Upper lobe of left lung (tissue), 6 donors: Measurements from ENCODE around the gene FIZ1. TPM values are rescaled to one million over a fixed set of nuclear protein-coding genes. Genes with fewer than 3 reads are reported as not detected.

Source experiments
- ATAC-seq, 2 donors: fragments of 200-7000 bp; cut with Tn5 transposase; one replicate each; pipeline ENCODE4 v1.9.1; 2022; ENCODE audit warnings: mild to moderate bottlenecking in 2 of 2, moderate library complexity in 2 of 2; ENCODE audit not compliant: low FRiP score in 2 of 2
- DNase-seq, 2 donors: peaks; one replicate each; pipeline ENCODE4 v3.0.0-alpha.2; 2019 to 2020
- H3K27ac ChIP-seq, 4 donors: fragments of 200-600 bp; sonication (generic); one replicate each; pipeline ENCODE4 v1.5.1; 2016 to 2019
- H3K27me3 ChIP-seq, 4 donors: fragments of 200-600 bp; sonication (generic); one replicate each; pipeline ENCODE4 v1.5.1; 2017 to 2019
- H3K36me3 ChIP-seq, 4 donors: fragments of 200-600 bp; sonication (generic); one replicate each; pipeline ENCODE4 v1.5.1; 2016 to 2019
- H3K4me1 ChIP-seq, 4 donors: fragments of 200-600 bp; sonication (generic); one replicate each; pipeline ENCODE4 v1.5.1; 2018 to 2019
- H3K4me3 ChIP-seq, 4 donors: fragments of 200-600 bp; sonication (generic); one replicate each; pipeline ENCODE4 v1.5.1; 2017 to 2019; ENCODE audit warnings: mild to moderate bottlenecking in 2 of 4, moderate library complexity in 1 of 4
- H3K9me3 ChIP-seq, 4 donors: fragments of 200-600 bp; sonication (generic); one replicate each; pipeline ENCODE4 v1.5.1; 2018 to 2019
- EP300 ChIP-seq, 4 donors: sonication (generic); formaldehyde crosslinking; IDR thresholded peaks; one replicate each; pipeline ENCODE4 v1.5.1; 2017; ENCODE audit warnings: antibody characterized with exemption in 4 of 4, control low read depth in 2 of 4
- POLR2A ChIP-seq, 4 donors: fragments of 450-650 bp; IDR thresholded peaks; one replicate each; pipeline ENCODE4 v1.5.1; 2016 to 2017; ENCODE audit warnings: antibody characterized with exemption in 4 of 4, mild to moderate bottlenecking in 2 of 4
- POLR2AphosphoS5 ChIP-seq, 2 donors: sonication (generic); formaldehyde crosslinking; IDR thresholded peaks; one replicate each; pipeline ENCODE4 v1.5.1; 2017; ENCODE audit warnings: antibody characterized with exemption in 2 of 2
- WGBS, 2 donors: methylation state at CpG; one replicate each; pipeline ENCODE4 v1.1.5; 2017 to 2018; 5-methylcytosine and 5-hydroxymethylcytosine counted together
- total RNA-seq, 6 donors: library from RNA; depleted of rRNA in 4 of 6; stranded (reverse); fragments of >200 nt in 4 of 6; gene quantifications; one replicate each; pipeline versions ENCODE4 v1.1.0 to v1.2.1, GENCODE V29; 2016 to 2021
- TF ChIP-seq, protein P1 (sequence below), 6 experiments: fragments of 450-650 bp in 4 of 6; fragments of 200-600 bp in 2 of 6; sonication (generic) in 2 of 6; IDR thresholded peaks; one replicate each; pipeline ENCODE4 v1.5.1; 2016 to 2019; ENCODE audit warnings: antibody characterized with exemption in 6 of 6
- donor health status: DM: no; HTN: no; CAD: no; lungs with moderate emphysema.
- donor health status: DM: no; HTN: yes; CAD: no; lungs with severe emphysema.

The FIZ1 gene
- total RNA-seq, 6 donors from 2014 or later, result 11.1 to 21.6 (median 16.3) TPM

DNA sequence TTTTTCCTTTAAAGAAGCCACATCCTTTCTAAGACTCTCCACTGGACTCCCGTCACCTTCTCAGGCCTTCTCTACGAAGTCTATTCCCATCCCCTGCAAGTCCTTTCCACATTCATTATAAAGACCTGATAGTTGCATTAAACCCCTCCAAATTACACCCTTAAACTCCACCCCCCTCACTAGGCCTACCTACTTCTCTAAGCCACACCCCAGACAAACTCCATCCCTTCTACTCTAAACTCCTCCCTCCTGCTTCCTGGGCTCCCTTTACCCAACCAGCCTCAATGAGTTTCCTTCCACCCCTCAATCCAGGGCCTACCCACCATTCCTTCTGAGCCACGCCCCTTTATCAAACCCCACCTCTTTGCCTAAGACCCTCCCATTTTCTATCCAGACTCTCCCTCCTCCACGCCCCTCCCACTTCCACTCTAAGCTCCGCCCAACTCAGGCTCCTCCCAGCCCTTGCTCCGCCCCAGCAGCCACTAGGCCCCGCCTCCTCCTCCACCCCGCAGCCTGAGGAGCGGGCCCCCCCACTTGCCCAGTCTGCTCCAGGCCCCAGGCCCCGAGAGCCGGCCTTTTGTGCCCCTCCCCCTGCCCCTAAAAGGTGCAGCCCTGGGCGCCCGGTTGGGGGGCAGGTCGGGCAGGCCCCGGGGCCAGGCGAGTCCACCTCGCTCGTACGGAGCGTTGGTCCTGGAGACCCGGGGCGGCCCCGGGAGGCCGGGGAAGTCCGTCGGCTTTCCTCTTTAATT, 424 bp downstream of the FIZ1 start:
- peak overlapping the region; percentile 65 to 89 (median 76) for H3K4me3 ChIP-seq
- H3K27ac ChIP-seq, result peak overlapping the region; percentile 97 to 99 (median 99)
- no peak for TF ChIP-seq EP300 (IDR thresholded peaks at IDR 0.05)
- peak in 1 of 2 donors; percentile 45 for TF ChIP-seq POLR2AphosphoS5 (IDR thresholded peaks at IDR 0.05)
- peak in 2 of 4 donors; percentile 50 to 60 for TF ChIP-seq POLR2A (IDR thresholded peaks at IDR 0.05)
- TF ChIP-seq, protein P1, sequence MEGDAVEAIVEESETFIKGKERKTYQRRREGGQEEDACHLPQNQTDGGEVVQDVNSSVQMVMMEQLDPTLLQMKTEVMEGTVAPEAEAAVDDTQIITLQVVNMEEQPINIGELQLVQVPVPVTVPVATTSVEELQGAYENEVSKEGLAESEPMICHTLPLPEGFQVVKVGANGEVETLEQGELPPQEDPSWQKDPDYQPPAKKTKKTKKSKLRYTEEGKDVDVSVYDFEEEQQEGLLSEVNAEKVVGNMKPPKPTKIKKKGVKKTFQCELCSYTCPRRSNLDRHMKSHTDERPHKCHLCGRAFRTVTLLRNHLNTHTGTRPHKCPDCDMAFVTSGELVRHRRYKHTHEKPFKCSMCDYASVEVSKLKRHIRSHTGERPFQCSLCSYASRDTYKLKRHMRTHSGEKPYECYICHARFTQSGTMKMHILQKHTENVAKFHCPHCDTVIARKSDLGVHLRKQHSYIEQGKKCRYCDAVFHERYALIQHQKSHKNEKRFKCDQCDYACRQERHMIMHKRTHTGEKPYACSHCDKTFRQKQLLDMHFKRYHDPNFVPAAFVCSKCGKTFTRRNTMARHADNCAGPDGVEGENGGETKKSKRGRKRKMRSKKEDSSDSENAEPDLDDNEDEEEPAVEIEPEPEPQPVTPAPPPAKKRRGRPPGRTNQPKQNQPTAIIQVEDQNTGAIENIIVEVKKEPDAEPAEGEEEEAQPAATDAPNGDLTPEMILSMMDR (IDR thresholded peaks at IDR 0.05), result peak in 1 of 6 experiments; percentile 16
- peaks cover 0 to 38% (median 20%) of the 10 kb centered on the region in 4 donors for H3K36me3 ChIP-seq
- ATAC-seq (peak; percentile 93 to 96), DNase-seq (peak; percentile 95 to 96)
- 8 to 14% methylated on average over 11 to 26 of the region's 26 CpGs for WGBS, 2 donors
- no peaks in the 10 kb centered on the region for H3K9me3 ChIP-seq
- H3K27me3 ChIP-seq, result no peaks in the 10 kb centered on the region
- peaks cover 14 to 33% (median 20%) of the 10 kb centered on the region in 4 donors for H3K4me1 ChIP-seq

DNA sequence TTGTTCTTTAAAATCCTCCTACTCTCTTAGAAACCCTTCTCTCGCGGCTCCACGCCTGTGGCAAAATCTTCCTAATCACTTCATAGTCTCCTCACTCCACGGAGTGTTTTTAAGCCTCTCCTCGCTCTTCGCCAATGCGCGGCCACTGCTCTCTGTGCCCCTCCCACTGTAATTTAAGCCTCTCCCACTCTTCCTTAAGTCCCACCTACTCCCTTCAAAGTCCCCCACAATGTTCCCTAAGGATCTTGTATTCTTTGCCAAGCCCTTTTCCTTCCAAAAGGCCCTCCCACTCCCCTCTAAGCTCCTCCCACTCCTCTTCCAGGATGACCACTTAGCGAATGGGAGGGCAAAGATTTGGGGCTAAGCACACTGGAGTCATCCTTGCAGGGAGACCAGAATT, 1.3 kb downstream of the FIZ1 start:
- TF ChIP-seq, protein P1 (IDR thresholded peaks at IDR 0.05), result no peak
- TF ChIP-seq POLR2AphosphoS5 (IDR thresholded peaks at IDR 0.05) (no peak), POLR2A (IDR thresholded peaks at IDR 0.05) (no peak), EP300 (IDR thresholded peaks at IDR 0.05) (no peak)
- WGBS, 2 donors, result 83 to 89% methylated on average over 9 of the region's 9 CpGs
- H3K9me3 ChIP-seq, result no peaks in the 10 kb centered on the region
- H3K27me3 ChIP-seq, result no peaks in the 10 kb centered on the region
- no peak for ATAC-seq
- H3K4me3 ChIP-seq, result no peak overlapping the region
- DNase-seq, result no peak
- H3K4me1 ChIP-seq, result peaks cover 14 to 29% (median 14%) of the 10 kb centered on the region in 4 donors
- peaks cover 0 to 45% (median 22%) of the 10 kb centered on the region in 4 donors for H3K36me3 ChIP-seq
- H3K27ac ChIP-seq, result peak overlapping the region in 1 of 4 donors; percentile 99

DNA sequence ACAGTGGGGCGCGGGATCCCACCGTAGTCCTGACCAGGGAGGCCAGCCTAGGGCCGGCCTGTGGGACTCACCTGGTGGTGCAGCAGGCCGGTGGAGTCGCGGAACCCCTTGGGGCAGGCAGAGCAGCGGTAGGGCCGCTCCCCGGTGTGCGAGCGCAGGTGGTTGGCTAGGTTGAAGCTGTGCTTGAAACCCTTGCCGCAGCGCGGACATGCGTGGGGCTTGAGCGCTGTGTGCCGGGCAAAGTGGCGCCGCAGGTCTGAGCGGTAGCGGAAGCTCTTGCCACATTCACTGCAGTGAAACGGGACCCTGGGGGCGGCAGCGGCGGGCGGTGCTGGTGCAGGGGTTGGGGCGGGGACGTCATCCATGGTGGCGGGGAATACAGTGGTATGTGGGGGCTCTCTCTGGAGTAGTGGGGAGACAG, 1.8 kb downstream of the FIZ1 start:
- Histone ChIP-seq H3K4me3 (no peak overlapping the region), H3K27me3 (no peaks in the 10 kb centered on the region), H3K9me3 (no peaks in the 10 kb centered on the region), H3K27ac (no peak overlapping the region), H3K4me1 (peaks cover 14 to 28% (median 14%) of the 10 kb centered on the region in 4 donors), H3K36me3 (peaks cover 0 to 44% (median 24%) of the 10 kb centered on the region in 4 donors)
- TF ChIP-seq POLR2AphosphoS5 (IDR thresholded peaks at IDR 0.05), result no peak
- no peak for TF ChIP-seq EP300 (IDR thresholded peaks at IDR 0.05)
- TF ChIP-seq, protein P1 (IDR thresholded peaks at IDR 0.05), result no peak
- no peak for TF ChIP-seq POLR2A (IDR thresholded peaks at IDR 0.05)
- WGBS, 2 donors, result 97 to 98% methylated on average over 28 to 30 of the region's 30 CpGs
- peak in 1 of 2 donors; percentile 89 for DNase-seq
- ATAC-seq, result no peak

DNA sequence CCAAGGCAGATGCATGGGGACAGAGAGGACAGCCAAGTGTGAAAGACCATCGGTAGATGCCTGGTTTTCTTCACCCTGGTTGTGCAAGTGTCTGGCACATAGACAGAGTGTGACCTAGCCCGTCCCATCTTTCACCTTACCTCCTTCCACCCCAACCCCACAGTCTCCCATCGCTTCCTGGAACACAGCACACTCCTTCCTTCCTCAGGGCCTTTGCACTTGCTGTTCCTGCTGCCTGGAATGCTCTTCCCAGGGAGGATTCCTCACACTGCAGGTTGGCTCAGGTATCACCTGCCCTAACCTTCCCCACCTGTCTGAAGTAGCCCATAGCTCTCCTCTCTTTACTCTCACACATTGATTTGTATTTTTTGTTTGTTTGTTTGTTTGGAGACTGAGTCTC, 3.0 kb downstream of the FIZ1 start:
- DNase-seq (no peak), ATAC-seq (no peak)
- Histone ChIP-seq H3K9me3 (no peaks in the 10 kb centered on the region), H3K4me1 (peaks cover 11 to 17% (median 13%) of the 10 kb centered on the region in 4 donors), H3K27ac (no peak overlapping the region), H3K27me3 (no peaks in the 10 kb centered on the region), H3K4me3 (no peak overlapping the region), H3K36me3 (peaks cover 3 to 46% (median 29%) of the 10 kb centered on the region in 4 donors)
- TF ChIP-seq EP300 (IDR thresholded peaks at IDR 0.05) (no peak), POLR2AphosphoS5 (IDR thresholded peaks at IDR 0.05) (no peak), POLR2A (IDR thresholded peaks at IDR 0.05) (no peak)
- TF ChIP-seq, protein P1 (IDR thresholded peaks at IDR 0.05), result no peak
- WGBS, 2 donors, result 89 to 93% methylated on average over 3 of the region's 3 CpGs
